NCI-H526 (cell line): ENCODE data around the gene ANKRD18A.
"Not testable (repeated sequence)": the region's sequence is repeated elsewhere in the genome, so short reads cannot be mapped to it uniquely, and the experiment has no call there.

ENCODE experiments used
- DNase-seq, 2 experiments: peaks; one replicate each; lab custom pipeline; 2025; lab: John Stamatoyannopoulos, UW

ANKRD18A gene

DNA sequence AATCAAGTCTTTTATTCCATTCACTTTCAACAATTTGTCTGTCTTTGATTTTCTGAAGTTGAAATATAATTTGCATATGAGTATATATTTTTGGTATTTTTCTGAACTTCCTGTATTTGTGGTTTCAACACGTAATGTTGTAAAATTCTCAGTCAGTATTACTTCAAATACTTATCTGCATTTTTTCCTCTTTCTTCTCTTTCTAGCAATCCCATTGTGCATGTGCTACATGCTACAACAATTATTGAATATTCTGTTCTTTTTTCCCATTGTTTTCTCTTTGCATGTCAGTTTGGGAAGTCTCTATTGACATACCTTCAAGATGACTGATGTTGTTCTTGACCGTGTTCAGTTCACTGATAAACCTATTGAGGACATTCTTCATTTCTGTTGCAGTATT, 5.6 kb upstream of the ANKRD18A start:
- DNase-seq = no peak

DNA sequence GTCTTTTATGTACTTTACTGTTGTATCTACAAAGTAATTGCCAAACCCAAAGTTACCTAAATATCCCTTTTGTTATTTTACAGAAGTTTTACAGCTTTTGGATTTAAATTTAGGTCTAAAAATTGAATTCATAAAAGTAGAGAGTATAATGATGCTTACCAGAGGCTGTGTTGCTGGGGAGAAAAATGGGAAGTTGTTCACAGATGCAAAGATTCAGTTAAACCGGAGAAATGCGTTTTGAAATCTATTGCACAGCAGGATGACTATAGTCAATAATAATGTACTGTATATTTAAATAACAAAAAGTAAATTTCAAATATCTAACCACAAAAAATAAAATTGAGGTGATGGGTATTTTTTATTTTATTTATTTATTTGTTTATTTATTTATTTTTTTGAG, 2.6 kb upstream of the ANKRD18A start:
- DNase-seq = peak in 1 of 2 experiments; percentile 11

DNA sequence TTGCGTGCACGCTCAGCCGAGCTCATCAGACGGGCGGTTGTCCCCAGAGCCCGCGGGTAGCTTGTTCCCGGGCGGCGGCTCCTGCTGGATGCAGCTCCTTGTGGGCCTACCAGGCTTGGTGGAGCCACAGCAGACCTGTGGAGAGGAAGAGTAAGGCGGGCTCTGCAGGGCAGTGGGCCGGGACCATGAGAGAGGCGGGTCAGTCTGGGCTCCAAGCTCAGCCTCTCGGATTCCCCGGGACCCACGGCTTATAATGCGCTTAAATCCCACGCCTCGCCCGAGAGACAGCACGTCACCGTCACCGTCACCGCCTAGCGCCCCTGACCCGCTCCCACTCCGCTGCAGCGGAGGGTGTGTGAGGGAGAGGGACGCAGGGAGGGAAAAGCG, 1.9 kb upstream of the ANKRD18A start:
- peak; percentile 67 to 90 for DNase-seq

DNA sequence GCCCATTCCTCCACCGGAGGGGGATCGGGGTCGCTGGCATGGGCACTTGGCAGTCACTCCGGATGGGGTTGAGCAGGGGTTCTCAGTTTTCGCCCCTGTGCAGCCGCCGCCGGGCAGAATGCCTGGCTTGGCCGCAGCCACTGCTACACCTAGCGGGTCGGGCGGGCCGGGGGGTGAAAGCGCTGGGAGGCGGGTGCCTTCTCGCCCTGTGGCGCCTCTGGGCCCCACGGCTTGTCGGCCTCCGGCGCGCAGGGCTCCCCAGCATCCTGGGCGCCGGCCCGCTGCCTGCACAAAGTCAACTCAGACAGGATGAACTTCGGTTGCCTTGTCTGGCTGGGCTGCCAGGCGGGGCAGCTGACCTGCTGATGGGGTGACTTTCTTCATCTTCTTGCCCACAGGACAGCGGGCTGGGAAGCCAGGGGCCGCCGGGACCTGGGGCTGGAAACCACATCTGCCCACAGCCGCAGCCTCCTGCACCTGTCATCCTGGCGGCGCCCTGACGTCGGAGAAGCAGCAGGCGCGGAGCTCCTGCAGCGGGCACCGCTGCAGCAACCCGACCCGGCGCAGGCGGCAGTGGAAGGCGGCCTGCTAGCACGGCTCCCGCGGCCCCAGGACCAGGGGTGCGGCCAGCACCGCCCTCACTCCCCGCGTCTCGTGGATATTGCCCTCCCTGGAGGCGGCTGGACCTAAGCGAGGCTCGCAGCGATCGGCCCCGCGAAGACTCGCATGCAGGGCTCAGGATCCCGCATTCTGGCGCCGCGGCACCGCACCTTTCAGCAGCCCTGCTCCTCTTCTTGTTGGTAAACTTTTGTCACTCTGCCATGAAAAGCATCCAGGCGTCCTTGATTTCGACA, 1.3 kb upstream of the ANKRD18A start:
- peak; percentile 52 to 82 for DNase-seq

DNA sequence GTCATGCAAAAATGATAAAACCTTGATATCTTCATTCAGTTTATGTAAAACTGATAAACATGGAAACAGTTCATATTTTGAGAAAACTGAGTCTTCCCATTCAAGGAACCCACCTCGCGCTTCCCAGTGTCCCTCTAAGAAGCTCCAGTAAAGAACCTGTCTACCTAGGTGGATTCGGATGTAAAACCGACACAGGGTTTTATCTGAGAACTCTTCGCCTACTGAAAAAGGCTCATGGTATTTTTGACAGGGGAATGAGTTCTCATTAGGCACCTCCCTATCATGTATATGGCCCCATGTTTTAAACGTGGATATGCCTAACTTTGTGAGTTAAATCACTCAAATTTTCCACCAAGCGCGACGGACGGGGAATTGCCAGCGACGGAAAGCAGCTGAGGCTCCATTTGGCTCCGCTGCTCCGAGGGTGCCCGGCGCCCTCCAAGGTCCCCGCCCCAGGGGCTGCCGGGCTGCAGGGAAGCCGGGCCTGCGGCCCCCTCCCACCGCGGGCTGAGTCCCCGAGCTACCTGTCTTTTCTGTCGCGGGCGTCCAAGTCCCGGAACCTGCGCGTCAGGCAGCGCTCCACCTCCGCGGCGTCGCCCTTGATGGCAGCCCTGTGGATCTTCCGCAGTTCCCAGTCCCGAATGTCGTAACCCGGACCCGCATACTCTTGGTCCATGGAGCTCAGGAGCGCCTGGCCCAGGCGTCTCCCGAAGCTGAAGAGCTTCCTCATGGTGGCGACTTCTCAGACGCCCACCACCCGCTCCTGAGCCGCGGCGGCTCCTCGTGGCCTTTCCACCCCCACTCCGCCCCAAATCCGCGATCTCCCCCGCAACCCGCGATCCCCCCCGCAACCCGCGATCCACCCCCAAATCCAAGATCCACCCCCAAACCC, 594 bp downstream of the ANKRD18A start:
- DNase-seq = peak; percentile 48 to 71

DNA sequence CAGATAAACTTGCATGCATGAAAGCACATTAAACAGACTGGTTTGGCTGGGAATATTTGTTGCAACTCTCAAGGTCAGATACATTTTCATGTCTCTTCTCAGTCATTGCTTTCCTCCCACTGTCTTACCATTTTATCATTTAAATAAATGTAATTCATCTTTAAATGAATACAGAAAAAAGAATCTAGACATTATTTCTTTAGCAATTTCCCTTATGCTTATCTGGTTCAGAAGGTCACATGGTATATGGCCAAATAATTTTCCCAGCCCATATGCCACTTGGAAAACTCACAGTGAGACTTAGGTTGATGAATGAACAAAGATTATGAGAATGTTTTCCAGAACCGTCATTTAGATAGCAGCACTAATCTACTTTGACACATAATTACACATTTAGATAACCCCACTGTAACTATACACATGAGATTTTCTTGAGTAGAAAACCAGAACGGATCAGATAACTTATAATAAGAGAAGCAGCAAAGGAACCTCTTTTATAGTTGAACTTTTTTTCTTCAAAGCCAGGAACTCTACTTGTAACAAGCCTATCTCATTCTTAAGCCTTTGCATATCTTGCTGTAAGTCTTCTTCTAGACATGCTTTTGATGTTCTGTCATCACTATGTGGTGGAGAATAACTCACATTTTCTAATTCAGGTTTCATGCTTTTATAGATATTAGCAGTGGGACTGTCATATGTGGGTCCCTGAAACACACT, 22.2 kb downstream of the ANKRD18A start:
- not testable (repeated sequence) for DNase-seq

DNA sequence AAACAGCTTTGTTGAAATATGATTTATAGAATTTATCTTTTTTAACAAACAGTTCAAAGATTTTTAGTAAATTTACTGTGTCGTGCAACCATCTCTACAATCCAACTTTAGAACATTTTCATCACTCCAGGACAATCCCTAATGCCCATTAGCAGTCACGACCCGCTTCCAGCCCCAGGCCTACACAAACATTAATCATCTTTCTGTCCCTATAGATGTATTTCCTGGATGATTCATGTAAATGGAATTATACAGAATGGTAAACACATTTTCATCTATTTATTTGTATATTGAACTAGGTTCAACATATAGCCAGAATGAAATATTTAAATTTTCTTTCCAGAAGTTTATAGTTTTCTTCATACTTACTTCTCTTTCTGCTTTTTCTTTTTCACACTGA, 25.3 kb downstream of the ANKRD18A start:
- DNase-seq = not testable (repeated sequence)

DNA sequence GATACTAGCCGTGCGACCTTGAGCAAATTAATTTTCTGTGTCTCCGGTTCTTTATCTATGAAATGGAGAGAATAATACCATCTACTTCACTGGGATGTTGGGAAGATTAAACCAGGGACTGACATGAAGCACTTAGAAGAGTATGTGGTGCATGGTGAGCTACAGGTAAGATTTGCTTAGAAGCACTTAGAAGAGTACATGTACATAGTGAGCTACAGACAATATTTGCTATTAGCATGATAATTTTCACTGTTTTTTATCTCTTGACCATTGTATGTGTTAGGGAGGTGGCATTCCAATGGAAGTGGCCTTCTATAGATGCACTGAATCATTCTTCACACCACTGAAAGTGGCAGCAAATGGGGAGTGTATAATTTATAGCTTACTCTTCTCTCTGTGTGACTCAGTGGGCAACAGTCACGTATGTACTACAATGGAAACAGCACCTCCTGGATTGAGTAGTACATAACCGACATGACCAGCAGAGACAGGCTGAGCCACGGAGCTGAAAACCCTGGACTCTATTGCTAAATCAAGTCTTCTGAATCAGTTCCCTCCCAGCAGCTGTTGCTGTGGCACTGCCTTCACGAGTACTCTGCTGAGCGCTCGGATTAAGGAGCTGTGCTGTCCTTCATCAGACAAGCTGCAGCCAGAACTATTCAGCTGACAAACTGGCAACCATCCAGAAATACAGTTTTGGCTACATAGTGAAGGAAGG, 28.9 kb downstream of the ANKRD18A start:
- not testable (repeated sequence) for DNase-seq

DNA sequence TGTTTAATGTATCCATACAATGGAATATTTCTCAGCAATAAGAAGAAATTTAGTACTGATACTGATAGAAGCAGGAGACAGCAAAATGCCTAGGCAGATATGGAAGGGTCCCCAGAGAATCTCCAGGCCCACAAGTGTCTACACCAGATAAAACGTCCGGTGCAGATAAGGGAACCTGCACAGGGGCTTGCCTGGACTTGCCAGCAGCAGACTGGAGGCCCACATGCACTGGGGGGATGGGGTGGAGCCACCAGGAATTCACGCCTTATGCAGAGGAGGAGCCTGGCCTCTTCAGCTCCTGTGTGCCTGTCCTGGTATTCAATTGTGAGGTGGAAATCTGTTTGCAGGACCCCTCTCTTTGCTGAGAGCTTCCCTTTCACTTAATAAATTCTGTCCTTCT, 36.6 kb downstream of the ANKRD18A start:
- peak; percentile 12 to 43 for DNase-seq

DNA sequence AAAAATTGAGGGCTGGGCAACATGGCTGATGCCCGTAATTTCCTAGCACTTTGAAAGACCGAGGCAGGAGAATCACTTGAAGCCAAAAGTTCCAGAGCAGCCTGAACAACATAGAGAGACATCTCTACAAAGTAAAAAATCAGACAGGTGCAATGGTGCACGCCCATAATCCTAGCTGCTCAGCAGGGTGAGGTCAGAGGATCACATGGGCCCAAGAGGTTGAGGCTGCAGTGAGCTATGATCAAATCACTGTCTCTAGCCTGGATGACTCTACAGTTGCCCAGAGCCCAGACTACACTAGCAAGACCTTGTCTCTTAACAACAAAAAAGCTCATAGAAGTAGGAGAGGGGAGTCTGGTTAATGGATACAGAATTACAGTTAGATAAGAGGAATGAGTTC, 40.3 kb downstream of the ANKRD18A start:
- not testable (repeated sequence) for DNase-seq

DNA sequence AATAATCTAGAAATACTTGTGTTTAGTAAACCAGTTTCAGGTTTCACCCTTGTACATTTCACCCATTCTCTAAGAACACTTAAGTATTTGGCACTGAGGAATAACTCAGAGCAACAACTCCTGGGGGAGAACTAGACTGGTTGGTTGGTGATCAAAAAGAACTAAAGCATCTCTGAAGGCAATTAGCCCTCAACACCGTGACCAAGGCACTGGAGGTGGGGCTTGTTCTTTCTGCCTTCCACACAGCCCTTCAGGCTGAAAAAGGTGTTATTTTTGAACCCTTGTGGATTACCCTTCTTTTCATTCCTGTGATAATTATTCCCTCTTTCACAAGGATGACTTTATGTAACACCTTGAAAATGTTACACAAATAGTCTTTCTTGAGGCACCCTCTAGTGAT, 44.2 kb downstream of the ANKRD18A start:
- DNase-seq = peak in 1 of 2 experiments; percentile 3

DNA sequence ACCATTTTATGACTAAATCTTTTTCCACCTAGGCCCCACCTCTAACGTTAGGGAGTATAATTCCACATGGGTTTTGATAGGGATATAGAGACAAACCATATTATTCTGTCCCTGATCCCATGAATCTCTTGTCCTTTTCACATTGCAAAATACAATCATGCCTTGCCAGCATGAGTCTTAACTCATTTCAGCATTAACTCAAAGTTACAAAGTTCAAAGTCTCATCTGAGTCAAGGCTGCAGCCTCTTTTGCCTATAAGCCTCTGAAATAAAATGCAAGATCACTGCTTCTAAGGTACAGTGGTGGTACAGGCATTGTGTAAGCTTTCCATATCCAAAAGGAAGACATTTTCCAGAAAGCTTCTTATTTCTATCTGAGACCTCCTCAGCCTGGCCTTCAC, 54.3 kb downstream of the ANKRD18A start:
- DNase-seq = not testable (repeated sequence)

DNA sequence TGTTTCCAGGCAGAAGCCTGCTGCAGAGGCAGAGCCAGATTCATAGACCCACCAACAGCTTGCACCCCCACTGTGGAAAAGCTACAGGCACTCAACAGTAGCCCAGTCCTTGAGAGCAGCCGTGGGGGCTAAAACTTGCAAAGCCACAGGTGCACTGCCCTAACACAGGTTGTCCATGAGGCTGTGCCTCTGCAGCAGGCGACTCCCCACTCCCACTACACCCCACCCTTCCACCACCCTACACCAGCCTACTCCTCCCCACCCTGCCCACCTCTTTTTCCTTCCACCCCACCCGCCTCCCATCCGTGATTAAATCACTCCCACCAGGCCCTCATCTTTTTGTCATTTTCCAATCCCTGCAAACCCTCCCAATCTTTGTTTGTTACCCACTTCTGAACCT, 55.2 kb downstream of the ANKRD18A start:
- DNase-seq = not testable (repeated sequence)

DNA sequence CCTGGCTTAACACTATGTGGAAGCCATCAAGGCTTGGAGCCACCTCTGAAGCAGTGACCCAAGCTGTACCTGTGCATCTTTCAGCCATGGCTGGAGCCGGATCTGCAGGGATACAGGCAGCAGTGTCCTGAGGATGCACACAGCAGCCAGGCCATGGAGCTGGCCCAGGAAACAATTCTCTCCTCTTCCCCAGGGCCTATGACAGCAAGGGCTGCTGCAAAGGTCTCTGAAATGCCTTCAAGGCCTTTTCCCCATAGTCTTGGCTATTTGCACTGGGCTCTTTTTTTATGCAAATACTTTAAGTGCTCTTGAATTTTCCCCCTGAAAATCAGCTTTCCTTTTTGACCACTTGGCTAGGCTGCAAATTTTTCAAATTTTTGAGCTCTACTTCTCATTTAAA, 56.5 kb downstream of the ANKRD18A start:
- DNase-seq = not testable (repeated sequence)

DNA sequence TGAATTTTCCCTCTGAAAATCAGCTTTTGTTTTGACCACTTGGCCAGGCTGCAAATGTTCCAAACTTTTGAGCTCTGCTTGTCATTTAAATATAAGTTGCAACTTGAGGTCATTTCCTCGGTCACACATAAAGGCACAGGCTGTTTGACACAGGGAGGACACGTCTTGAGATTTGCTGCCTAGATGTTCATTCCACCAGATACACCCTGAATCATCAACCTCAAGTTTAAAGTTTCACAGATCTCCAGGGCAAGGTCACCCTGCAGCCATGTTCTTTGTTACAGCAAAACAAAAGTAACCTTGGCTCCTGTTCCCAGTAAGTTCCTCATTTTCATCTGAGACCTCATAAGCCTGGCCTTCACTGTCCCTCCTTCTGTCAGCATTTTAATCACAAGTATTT, 59.3 kb downstream of the ANKRD18A start:
- not testable (repeated sequence) for DNase-seq

DNA sequence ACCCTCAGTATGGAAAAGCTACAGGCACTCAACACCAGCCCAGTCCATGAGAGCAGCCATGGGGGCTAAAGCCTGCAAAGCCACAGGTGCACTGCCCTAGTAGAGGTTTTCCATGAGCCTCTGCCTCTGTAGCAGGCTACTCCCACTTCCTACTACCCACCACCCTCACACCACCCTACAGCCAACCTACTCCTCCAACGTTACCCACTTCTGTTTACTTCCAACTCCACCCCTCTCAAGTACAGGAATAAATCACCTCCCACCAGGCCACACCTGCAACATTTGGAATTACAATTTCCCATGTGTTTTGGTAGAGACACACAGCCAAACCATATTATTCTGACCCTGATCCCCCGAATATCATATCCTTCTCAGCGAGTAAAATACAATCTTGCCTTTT, 61.2 kb downstream of the ANKRD18A start:
- DNase-seq = not testable (repeated sequence)

DNA sequence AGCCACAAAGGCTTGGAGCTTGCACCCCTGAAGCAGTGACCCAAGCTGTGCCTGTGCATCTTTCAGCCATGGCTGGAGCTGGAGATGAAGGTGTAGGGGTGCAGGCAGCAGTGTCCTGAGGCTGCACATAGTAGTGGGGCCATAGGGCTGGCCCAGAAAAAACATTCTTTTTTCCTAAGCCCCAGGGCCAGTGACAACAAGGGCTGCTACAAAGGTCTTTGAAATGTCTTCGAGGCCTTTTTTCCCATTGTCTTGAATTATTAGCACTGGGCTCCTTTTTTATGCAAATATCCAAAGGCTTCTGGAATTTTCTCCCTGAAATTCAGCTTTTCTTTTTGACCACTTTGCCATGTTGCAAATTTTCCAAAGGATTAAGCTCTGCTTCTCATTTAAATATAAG, 62.6 kb downstream of the ANKRD18A start:
- DNase-seq = not testable (repeated sequence)

DNA sequence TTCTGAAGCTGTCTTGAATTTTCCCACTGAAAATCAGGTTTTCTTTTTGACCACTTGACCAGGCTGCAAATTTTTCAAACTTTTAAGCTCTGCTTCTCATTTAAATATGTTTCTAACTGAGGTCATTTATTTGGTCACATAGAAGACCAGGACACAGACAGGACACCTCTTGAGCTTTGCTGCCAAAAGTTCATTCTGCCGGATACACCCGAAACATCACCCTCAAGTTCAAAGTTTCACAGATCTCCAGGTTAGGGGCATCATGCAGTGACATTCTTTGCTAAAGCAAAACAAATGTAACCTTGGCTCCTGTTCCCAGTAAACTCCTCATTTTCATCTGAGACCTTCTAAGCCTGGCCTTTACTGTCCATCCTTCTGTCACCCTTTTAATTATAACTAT, 65.4 kb downstream of the ANKRD18A start:
- not testable (repeated sequence) for DNase-seq

DNA sequence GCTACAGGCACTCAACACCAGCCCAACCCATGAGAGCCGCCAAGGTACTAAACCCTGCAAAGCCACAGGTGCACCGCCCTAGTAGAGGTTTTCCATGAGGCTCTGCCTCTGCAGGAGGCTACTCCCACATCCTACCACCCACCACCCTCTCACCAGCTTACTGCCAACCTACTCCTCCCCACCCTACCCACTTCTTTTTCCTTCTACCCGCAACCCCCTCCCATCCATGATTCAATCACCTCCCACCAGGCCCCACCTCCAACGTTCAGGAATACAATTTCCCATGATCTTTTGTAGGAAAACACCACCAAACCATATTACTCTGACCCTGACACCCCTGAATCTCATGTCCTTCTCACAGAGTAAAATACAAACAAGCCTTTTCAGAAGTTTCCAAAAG, 67.4 kb downstream of the ANKRD18A start:
- not testable (repeated sequence) for DNase-seq

DNA sequence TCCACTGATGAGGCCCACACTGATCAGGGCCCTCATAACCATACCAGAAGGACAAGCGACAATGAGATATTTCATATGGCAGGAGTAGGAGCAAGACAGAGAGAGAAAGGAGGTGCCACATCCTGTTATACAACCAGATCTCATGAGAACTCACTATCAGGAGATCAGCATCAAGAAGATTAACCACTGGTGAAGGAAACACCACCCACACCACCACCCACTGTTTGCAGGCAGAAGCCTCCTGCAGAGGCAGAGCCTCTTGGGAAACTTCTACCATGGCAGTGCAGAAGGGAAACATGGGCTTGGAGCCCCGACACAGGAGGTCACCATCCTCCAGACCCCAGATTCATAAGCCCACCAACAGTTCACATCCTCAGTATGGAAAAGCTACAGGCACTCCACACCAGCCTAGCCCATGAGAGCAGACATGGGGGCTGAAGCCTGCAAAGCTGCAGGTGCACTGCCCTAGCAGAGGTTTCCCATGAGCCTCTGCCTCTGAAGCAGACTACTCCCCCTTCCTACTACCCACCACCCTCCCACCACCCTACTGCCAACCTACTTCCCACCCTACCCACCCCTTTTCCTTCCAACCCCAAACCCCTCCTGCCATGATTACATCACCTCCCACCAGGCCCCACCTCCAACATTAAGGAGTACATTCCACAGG, 73.8 kb downstream of the ANKRD18A start:
- not testable (repeated sequence) for DNase-seq

DNA sequence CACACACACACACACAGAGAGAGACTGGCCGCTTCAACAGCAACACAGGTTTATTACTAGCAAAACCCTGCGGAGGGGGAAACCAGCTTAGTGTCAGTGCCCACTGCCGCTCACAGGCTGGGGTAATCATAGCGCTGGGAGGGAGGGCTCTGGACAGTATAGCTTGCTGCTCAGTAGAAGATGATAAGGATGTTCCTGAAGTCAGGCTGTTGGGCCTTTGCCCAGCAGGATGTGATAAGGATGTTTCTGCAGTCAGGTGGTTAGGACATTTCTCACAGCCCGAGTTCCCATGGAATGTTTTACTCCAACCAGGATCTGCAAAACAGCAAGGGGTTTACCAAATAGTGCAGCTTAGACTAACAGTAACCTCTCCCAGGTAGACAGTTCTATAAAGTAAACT, 79.9 kb downstream of the ANKRD18A start:
- not testable (repeated sequence) for DNase-seq
